ENCODE measurements around the gene DNAJC2.
"Not testable (repeated sequence)": the region's sequence is repeated elsewhere in the genome, so short reads cannot be mapped to it uniquely, and the experiment has no call there.

- TF ChIP-seq CTCF, POLR2A, EP300, POLR2AphosphoS5 (IDR thresholded peaks at IDR 0.05): not testable (repeated sequence)
These were observed 66.4 kb downstream of the DNAJC2 start for GRCh38 chr7:103278195-103278594.
